ENCODE measurements around the gene POU2AF1. TPM values are rescaled to one million over a fixed set of nuclear protein-coding genes. Genes with fewer than 3 reads are reported as not detected.

The POU2AF1 gene
- total and polyA plus RNA-seq, 2 donors (not counting 1 experiment from before 2014, with no cell fraction given) = 0.17 TPM; not detected in 1

DNA sequence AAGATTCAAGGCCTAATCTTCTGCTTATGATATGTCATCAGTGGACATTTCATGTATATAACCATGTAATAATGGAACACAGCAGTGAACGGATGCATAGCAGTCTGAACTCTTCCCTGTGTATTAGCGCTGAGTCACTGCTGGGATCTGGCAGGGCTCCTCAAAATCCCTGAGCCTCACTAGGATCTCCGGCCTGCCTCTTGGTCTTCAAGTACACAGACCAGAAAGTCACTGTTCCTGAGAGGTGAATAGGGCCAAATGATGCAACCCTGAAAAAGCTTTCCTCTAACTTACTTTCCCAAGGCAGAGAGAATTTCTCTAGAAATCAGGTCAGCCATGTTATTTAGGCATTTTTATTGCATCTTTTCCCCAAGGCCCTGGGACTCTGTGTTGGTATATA lies 35.0 kb downstream of the POU2AF1 start:
- H3K79me2 ChIP-seq (ENCODE audit: control insufficient read depth, insufficient read depth, low read length) = no peaks in the 10 kb centered on the region
- no peaks in the 10 kb centered on the region for H4K20me1 ChIP-seq (ENCODE audit: control insufficient read depth, extremely low read depth, insufficient read depth, low read length)
- H3K27ac ChIP-seq (ENCODE audit: insufficient read depth, low read length) = no peak overlapping the region
- H3K27me3 ChIP-seq (ENCODE audit: control insufficient read depth, insufficient read depth, low read length) = no peaks in the 10 kb centered on the region
- no peak overlapping the region for H2AFZ ChIP-seq (ENCODE audit: low read length)
- H3K4me3 ChIP-seq (replicated peaks in 1 of 4; ENCODE audit: control extremely low read depth in 1 of 4, insufficient read depth in 1 of 4, low read depth in 3 of 4, low read length in 4 of 4) = no peak overlapping the region
- no peaks in the 10 kb centered on the region for H3K36me3 ChIP-seq (ENCODE audit: control insufficient read depth, insufficient read depth, low read length)
- H3K4me2 ChIP-seq (ENCODE audit: extremely low read depth, insufficient read depth, low read length) = no peak overlapping the region
- H3K9ac ChIP-seq (ENCODE audit: insufficient read depth, low read length) = no peak overlapping the region
- no peaks in the 10 kb centered on the region for H3K4me1 ChIP-seq (ENCODE audit: control insufficient read depth, extremely low read depth, insufficient read depth, low read length)
- TF ChIP-seq, protein P1, sequence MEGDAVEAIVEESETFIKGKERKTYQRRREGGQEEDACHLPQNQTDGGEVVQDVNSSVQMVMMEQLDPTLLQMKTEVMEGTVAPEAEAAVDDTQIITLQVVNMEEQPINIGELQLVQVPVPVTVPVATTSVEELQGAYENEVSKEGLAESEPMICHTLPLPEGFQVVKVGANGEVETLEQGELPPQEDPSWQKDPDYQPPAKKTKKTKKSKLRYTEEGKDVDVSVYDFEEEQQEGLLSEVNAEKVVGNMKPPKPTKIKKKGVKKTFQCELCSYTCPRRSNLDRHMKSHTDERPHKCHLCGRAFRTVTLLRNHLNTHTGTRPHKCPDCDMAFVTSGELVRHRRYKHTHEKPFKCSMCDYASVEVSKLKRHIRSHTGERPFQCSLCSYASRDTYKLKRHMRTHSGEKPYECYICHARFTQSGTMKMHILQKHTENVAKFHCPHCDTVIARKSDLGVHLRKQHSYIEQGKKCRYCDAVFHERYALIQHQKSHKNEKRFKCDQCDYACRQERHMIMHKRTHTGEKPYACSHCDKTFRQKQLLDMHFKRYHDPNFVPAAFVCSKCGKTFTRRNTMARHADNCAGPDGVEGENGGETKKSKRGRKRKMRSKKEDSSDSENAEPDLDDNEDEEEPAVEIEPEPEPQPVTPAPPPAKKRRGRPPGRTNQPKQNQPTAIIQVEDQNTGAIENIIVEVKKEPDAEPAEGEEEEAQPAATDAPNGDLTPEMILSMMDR (conservative IDR thresholded peaks at IDR 0.05 in 1 of 2, IDR thresholded peaks at IDR 0.05 in 1 of 2; ENCODE audit: low read depth in 1 of 2, low read length in 2 of 2) = no peak
- TF ChIP-seq EZH2 (IDR thresholded peaks at IDR 0.05; ENCODE audit: low read length, missing control alignments) = no peak
- DNase-seq (ENCODE audit: low read depth in 2 of 2) = peak; percentile 70 to 84
- H3K9me3 ChIP-seq (ENCODE audit: control insufficient read depth, insufficient read depth, low read depth, low read length) = no peaks in the 10 kb centered on the region

DNA sequence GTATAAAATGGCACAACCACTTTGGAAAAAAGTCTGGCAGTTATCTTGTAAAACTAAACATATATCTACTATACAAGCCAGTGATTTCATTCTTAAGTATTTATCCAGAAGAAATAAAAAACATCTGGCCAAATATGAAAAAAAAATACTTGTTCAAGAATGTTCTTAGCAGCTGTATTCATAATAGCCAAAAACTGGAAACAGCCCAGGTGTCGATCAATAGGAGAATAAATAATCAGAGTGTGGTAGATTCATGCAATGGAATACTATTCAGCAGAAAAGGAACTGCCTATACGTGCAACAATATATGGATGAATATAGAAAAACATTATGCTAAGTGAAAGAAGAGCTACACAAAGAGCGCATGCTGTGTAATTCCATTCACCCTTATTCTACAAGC lies 36.7 kb downstream of the POU2AF1 start:
- Histone ChIP-seq H3K36me3 (ENCODE audit: control insufficient read depth, insufficient read depth, low read length) (no peaks in the 10 kb centered on the region), H3K4me2 (ENCODE audit: extremely low read depth, insufficient read depth, low read length) (no peak overlapping the region), H3K9me3 (ENCODE audit: control insufficient read depth, insufficient read depth, low read depth, low read length) (no peaks in the 10 kb centered on the region), H3K9ac (ENCODE audit: insufficient read depth, low read length) (no peak overlapping the region), H3K27ac (ENCODE audit: insufficient read depth, low read length) (no peak overlapping the region), H2AFZ (ENCODE audit: low read length) (no peak overlapping the region), H3K79me2 (ENCODE audit: control insufficient read depth, insufficient read depth, low read length) (no peaks in the 10 kb centered on the region), H4K20me1 (ENCODE audit: control insufficient read depth, extremely low read depth, insufficient read depth, low read length) (no peaks in the 10 kb centered on the region), H3K4me3 (replicated peaks in 1 of 4; ENCODE audit: control extremely low read depth in 1 of 4, insufficient read depth in 1 of 4, low read depth in 3 of 4, low read length in 4 of 4) (no peak overlapping the region), H3K4me1 (ENCODE audit: control insufficient read depth, extremely low read depth, insufficient read depth, low read length) (no peaks in the 10 kb centered on the region), H3K27me3 (ENCODE audit: control insufficient read depth, insufficient read depth, low read length) (no peaks in the 10 kb centered on the region)
- no peak for DNase-seq (ENCODE audit: low read depth in 2 of 2)
- no peak for TF ChIP-seq EZH2 (IDR thresholded peaks at IDR 0.05; ENCODE audit: low read length, missing control alignments)
- TF ChIP-seq, protein P1 (conservative IDR thresholded peaks at IDR 0.05 in 1 of 2, IDR thresholded peaks at IDR 0.05 in 1 of 2; ENCODE audit: low read depth in 1 of 2, low read length in 2 of 2) = no peak

DNA sequence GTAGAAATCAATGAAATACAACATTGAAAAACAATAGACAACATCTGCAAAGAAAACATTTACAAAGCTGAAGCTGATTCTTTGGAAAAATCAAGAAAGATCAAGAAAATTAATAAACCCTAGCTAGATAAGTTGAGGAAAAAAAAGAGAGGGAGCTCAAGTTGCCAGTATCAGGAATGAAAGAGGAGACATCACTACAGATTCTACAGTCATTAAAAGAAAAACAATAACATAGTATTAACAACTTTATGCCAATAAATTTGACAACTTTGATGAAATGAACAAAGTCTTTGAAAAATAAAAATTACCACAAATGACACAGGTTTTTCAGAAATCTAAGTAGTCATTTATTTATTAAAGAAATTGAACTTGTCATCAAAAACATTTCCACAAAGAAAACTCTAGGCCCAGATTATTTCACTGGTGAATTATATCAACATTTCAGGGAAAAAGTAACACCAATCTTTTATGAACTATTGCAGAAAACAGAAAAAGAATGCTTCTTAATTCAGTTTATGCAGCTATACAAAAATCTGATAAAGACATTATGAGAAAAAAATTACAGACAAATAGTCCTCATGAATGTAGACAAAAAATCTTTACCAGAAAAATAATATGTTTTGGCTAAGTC lies 39.2 kb downstream of the POU2AF1 start:
- Histone ChIP-seq H3K36me3 (ENCODE audit: control insufficient read depth, insufficient read depth, low read length) (no peaks in the 10 kb centered on the region), H3K4me3 (replicated peaks in 1 of 4; ENCODE audit: control extremely low read depth in 1 of 4, insufficient read depth in 1 of 4, low read depth in 3 of 4, low read length in 4 of 4) (no peak overlapping the region), H3K79me2 (ENCODE audit: control insufficient read depth, insufficient read depth, low read length) (no peaks in the 10 kb centered on the region), H3K9ac (ENCODE audit: insufficient read depth, low read length) (no peak overlapping the region), H3K27me3 (ENCODE audit: control insufficient read depth, insufficient read depth, low read length) (peaks cover 3% of the 10 kb centered on the region), H3K9me3 (ENCODE audit: control insufficient read depth, insufficient read depth, low read depth, low read length) (no peaks in the 10 kb centered on the region), H3K4me1 (ENCODE audit: control insufficient read depth, extremely low read depth, insufficient read depth, low read length) (no peaks in the 10 kb centered on the region), H3K4me2 (ENCODE audit: extremely low read depth, insufficient read depth, low read length) (no peak overlapping the region), H4K20me1 (ENCODE audit: control insufficient read depth, extremely low read depth, insufficient read depth, low read length) (no peaks in the 10 kb centered on the region), H2AFZ (ENCODE audit: low read length) (no peak overlapping the region), H3K27ac (ENCODE audit: insufficient read depth, low read length) (no peak overlapping the region)
- TF ChIP-seq, protein P1 (conservative IDR thresholded peaks at IDR 0.05 in 1 of 2, IDR thresholded peaks at IDR 0.05 in 1 of 2; ENCODE audit: low read depth in 1 of 2, low read length in 2 of 2) = no peak
- TF ChIP-seq EZH2 (IDR thresholded peaks at IDR 0.05; ENCODE audit: low read length, missing control alignments) = no peak
- no peak for DNase-seq (ENCODE audit: low read depth in 2 of 2)
